TTC549 (cell line): ENCODE data around the gene CYP27A1.
"Not testable (repeated sequence)": the region's sequence is repeated elsewhere in the genome, so short reads cannot be mapped to it uniquely, and the experiment has no call there.

ENCODE experiments used
- FAIRE-seq: peaks from 2 replicates; lab custom pipeline; 2012; peaks lifted over from hg19 to GRCh38; lab: Jason Lieb, UNC

CYP27A1 gene

DNA sequence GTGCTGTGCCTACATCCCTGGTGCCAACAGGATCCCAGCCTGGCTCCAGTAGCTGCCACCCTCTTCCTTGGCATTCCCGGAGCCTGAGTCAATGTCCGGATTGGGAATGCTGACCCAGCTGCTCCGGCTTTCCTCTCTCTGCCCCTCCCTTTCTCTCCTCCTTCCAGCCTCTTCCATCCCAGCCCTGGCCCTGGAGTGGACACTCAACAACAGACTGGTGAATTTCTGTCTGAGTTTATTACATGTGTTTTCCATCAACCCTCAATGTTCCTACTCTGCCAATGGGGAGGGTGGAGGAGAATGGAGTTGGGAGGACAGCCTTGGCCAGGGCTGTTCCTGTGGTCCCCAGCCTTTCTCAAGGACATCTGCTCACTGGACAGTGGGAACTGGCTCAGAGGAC, 50.6 kb downstream of the CYP27A1 start:
- FAIRE-seq: no peak

GRCh38 chr2:218833023-218833609, 51.2 kb downstream of the CYP27A1 start:
- FAIRE-seq: no peak

DNA sequence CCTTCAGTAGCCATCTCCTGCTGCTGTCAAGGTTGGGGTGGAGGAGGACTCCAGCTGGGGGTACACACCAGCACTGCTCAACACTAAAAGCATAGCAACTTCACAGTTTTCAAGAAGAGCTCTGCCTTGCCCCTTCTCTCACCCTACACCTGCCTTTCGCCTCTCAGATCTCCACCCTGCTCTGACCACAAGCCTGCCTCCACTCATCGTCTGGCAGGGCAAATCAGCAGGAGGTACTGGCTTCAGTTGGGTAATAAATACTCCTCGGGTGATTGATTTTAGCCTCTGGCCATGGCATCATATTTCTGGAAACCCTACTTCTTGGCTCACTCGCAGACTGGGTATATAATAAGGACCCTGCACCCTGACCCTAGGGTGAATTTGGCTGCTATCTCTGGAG, 52.7 kb downstream of the CYP27A1 start:
- no peak for FAIRE-seq

GRCh38 chr2:218837495-218837894, 55.5 kb downstream of the CYP27A1 start:
- FAIRE-seq: no peak

DNA sequence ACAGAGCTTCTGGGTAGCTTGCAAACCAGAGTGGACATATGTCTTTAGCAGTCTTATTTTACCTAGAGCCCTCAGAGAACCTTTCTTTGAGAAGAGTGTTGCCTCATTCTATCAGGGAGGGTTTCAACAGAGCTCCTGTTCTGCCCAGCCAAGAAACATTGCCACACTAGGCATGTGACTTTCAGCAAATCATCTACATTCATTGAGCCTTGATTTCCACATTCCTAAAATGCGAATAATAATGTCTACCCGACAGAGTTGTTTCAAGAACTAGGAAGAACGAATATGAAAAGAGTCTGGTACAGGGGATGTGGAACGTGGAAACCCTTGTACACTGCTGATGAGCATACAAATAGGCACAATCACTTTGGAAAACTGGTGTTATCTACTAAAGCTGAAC, 57.5 kb downstream of the CYP27A1 start:
- no peak for FAIRE-seq

GRCh38 chr2:218839888-218840287, 57.9 kb downstream of the CYP27A1 start:
- no peak for FAIRE-seq

DNA sequence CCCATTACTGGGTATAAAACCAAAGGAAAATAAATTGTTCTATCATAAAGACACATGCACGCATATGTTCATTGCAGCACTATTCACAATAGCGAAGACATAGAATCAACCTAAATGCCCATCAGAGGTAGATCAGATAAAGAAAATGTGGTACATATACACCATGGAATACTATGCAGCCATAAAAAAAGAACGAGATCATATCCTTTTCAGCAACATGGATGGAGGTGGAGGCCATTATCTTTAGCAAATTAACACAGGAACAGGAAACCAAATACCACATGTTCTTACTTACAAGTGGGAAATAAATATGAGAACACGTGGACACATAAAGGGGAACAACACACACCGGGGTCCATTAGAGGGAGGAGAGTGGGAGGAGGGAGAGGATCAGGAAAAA, 62.4 kb downstream of the CYP27A1 start:
- FAIRE-seq: not testable (repeated sequence)

- FAIRE-seq: not testable (repeated sequence)
These were observed 65.0 kb downstream of the CYP27A1 start for GRCh38 chr2:218846963-218847362.

- no peak for FAIRE-seq
These were observed 67.8 kb downstream of the CYP27A1 start for GRCh38 chr2:218849721-218850120.

DNA sequence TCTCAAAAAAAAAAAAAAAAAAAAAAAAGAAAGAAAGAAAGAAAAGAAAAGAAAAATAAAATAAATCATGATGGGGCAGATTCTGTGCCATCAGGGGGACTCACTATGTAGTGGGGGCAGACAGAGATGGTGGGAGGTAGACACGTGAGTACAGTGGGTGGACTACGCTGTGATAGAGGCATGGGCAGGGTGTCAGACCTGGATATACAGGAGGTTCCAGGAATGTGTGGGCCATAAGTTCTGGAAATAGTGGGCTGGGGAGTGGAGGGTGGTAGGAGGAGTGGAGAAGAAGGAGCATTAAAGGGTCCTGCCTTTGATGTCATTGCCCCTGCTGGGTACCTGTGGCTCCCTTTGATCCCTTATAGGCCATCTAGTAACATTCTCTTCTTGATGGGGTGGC, 68.8 kb downstream of the CYP27A1 start:
- FAIRE-seq: no peak

GRCh38 chr2:218851286-218851685, 69.3 kb downstream of the CYP27A1 start:
- no peak for FAIRE-seq

DNA sequence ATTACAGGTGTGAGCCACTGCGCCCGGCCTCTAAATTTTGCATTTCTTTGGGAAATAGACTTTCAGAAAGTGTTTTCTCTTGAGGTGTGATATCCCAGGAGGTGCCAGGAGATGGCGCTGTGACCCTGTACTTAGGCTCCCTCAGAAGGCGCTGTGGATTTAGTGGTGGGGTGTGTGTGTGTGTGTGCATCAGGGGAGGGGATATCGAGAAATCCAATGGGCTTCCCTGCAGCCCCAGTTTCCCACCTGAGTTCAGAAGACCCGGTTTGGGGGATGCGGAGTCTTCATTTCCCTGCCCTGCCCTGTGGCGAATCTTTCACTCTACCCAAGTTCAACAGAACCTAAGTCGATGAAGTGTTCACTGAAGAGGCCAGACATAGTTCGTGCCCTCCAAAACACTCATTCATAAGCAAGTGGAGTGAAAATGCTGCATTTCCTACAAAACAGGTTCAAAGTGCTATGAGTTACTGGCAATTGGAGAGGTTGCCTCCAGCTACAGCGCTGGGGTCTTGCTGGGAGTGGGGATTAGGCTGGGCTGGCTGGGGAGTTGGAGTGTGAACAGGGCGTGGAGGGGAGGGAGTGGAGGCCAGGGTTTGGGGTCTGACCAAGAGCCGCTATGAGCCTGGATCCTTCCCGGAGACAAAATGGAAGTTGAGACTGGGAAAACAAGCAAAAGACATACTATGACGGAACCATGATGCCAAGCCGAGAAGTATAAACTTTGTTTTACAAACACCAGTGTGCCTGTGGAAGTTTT, 71.1 kb downstream of the CYP27A1 start:
- FAIRE-seq: no peak

DNA sequence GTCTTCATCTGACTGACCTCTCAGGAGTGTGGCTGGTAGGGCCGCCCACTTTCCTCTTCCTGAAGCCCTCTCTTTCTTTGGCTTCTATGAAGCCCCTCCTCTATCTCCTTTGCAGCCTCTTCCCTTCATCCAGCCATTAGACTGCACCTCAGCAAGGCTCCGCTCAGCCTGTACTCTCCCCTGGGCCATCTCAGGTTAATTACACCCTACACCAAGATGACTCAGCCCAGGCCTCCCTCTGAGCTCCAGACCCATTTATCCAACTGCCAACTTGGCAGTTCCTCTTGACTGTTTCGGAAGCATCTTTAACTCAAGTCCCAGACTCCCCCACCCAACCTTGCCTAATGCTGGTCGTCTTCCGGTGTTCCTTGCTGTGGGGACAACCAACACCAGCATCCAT, 71.8 kb downstream of the CYP27A1 start:
- no peak for FAIRE-seq

- no peak for FAIRE-seq
These were observed 72.9 kb downstream of the CYP27A1 start for GRCh38 chr2:218854860-218855259.

DNA sequence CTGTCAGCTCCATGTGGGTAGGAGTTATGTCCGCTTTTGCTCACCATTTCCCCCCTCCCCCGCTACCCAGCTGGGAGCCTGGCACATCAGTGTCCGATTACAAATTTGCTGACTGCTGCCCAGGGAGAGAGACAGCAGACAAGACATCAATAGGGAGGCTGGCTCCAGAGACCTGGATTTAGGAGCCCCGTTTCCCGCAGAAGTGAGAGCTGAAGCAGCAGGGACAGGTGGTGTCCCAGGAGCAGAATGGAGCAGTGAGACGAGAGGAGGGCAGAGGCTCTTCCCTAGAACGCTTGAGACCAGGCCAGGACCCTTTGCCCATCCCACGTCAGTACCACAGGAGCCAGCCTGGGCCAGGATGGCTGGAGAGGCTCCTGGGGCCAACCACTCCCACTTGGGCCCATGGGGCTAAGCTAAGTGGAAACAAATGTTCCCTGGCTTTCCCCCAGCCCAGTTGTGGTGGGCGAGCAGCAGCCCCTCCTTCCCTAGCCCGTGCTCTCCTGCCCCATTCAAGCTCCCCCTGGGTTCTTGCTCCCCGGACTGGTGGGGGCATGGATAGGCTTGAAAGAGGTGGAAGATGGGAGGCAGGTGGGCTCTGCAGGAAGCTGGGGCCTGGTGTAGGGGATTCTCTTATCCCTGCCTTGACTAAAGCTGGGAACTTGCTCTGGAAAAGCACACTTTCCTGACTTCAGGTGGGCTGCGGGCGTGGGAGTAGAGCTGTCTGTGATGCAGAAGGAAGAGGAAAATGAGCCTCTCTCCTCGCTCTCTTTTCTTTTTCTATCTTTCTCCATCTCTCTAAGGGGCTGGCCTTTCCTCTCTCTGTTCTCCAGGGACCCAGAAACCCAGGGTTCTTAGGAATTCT, 73.6 kb downstream of the CYP27A1 start:
- FAIRE-seq: no peak

- FAIRE-seq: no peak
These were observed 74.4 kb downstream of the CYP27A1 start for GRCh38 chr2:218856167-218856895.

GRCh38 chr2:218856896-218857243, 74.9 kb downstream of the CYP27A1 start:
- no peak for FAIRE-seq

- FAIRE-seq: no peak
These were observed 75.6 kb downstream of the CYP27A1 start for GRCh38 chr2:218857371-218858137.

GRCh38 chr2:218858138-218858445, 76.1 kb downstream of the CYP27A1 start:
- no peak for FAIRE-seq

- FAIRE-seq: no peak
These were observed 77.0 kb downstream of the CYP27A1 start for GRCh38 chr2:218858671-218859555.

DNA sequence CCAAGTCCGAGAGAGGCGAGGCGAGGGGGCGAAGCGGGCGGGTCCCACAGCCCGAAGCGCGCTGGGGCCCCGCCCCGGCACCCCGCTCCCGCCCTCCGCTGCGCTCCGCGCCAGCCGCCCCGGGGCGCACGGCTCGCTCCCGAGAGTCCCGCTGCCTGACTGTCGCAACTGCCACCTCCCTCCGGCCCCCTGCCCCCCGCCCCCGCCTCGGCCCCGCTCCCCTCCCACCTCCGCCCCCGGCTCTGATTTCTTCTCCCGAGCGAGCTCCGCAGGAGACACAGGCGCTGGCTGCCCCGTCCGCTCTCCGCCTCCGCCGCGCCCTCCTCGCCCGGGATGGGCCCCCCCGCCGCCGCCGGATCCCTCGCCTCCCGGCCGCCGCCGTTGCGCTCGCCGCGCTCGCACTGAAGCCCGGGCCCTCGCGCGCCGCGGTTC, 77.6 kb downstream of the CYP27A1 start, which contains the start of gene WNT6:
Gene WNT6 (plus strand): TSS at position 250 of the 432 bp plus-strand sequence. CDS start 233 bp downstream, outside the sequence.
- FAIRE-seq: no peak
